Measurements from ENCODE around the gene CD63.
A peak's percentile ranks its signal among the peaks of the same experiment; 100 is the strongest.

Gene CD63

GRCh38 chr12:55746913-55747231, 18.1 kb upstream of the CD63 start:
- POLR2A ChIA-PET, result interaction anchor here (1.0 to 2.0 kb wide), 4 partner anchors 8 to 83 kb away, joined by 3 to 4 read pairs (median 3); partner anchors contain the start of genes CD63 and DNAJC14
- CTCF ChIA-PET, result interaction anchor here (0.9 to 4.3 kb wide), 3 partner anchors 8 to 11 kb away, joined by 3 to 19 read pairs (median 3); no protein-coding TSS in a partner anchor
- DNase-seq (ENCODE audit: extremely low spot score), result no peak
- TF ChIP-seq ELF4 (IDR thresholded peaks at IDR 0.05), result no peak
- TF ChIP-seq NFRKB (IDR thresholded peaks at IDR 0.05), result no peak
- TF ChIP-seq FOXA1 (IDR thresholded peaks at IDR 0.05), result no peak
- TF ChIP-seq TARDBP (IDR thresholded peaks at IDR 0.05), result no peak
- no peak for TF ChIP-seq ZNF384 (IDR thresholded peaks at IDR 0.05)
- no peak for TF ChIP-seq BHLHE40 (IDR thresholded peaks at IDR 0.05; ENCODE audit: borderline replicate concordance)
- no peak for TF ChIP-seq FOXM1 (IDR thresholded peaks at IDR 0.05; ENCODE audit: borderline replicate concordance)
- no peak for TF ChIP-seq ARNT (IDR thresholded peaks at IDR 0.05)
- no peak for TF ChIP-seq PKNOX1 (IDR thresholded peaks at IDR 0.05)
- TF ChIP-seq HDGF (IDR thresholded peaks at IDR 0.05; ENCODE audit: borderline replicate concordance), result no peak

- POLR2A ChIA-PET, result interaction anchor here (1.1 to 2.0 kb wide), 3 partner anchors 11 to 83 kb away, joined by 3 to 4 read pairs (median 3); partner anchors contain the start of genes CD63 and DNAJC14
- DNase-seq (ENCODE audit: extremely low spot score), result no peak
- CTCF ChIA-PET, result interaction anchor here (0.7 to 4.3 kb wide), 3 partner anchors 9 to 17 kb away, joined by 3 to 19 read pairs (median 3); no protein-coding TSS in a partner anchor
- no peak for TF ChIP-seq SP1 (IDR thresholded peaks at IDR 0.05)
- no peak for TF ChIP-seq FOXM1 (IDR thresholded peaks at IDR 0.05; ENCODE audit: borderline replicate concordance)
- no peak for TF ChIP-seq CTBP1 (IDR thresholded peaks at IDR 0.05; ENCODE audit: borderline replicate concordance)
- no peak for TF ChIP-seq ARNT (IDR thresholded peaks at IDR 0.05)
- no peak for TF ChIP-seq HDGF (IDR thresholded peaks at IDR 0.05; ENCODE audit: borderline replicate concordance)
- TF ChIP-seq BHLHE40 (IDR thresholded peaks at IDR 0.05; ENCODE audit: borderline replicate concordance), result no peak
Observed at GRCh38 chr12:55746174-55746912, 17.5 kb upstream of the CD63 start.

- POLR2A ChIA-PET, result interaction anchor here (1.1 to 2.7 kb wide), 4 partner anchors 16 to 182 kb away, joined by 3 to 11 read pairs (median 6); partner anchors contain the start of genes CD63, DNAJC14 and PYM1
- no peak for TF ChIP-seq NFRKB (IDR thresholded peaks at IDR 0.05)
- no peak for TF ChIP-seq LEF1 (IDR thresholded peaks at IDR 0.05; ENCODE audit: borderline replicate concordance)
- no peak for TF ChIP-seq ARNT (IDR thresholded peaks at IDR 0.05)
- TF ChIP-seq HDGF (IDR thresholded peaks at IDR 0.05; ENCODE audit: borderline replicate concordance), result no peak
- TF ChIP-seq ELF4 (IDR thresholded peaks at IDR 0.05), result no peak
- TF ChIP-seq FOXA1 (IDR thresholded peaks at IDR 0.05), result no peak
- no peak for TF ChIP-seq SP1 (IDR thresholded peaks at IDR 0.05)
- no peak for TF ChIP-seq PKNOX1 (IDR thresholded peaks at IDR 0.05)
- no peak for TF ChIP-seq FOXM1 (IDR thresholded peaks at IDR 0.05; ENCODE audit: borderline replicate concordance)
- no peak for TF ChIP-seq L3MBTL2 (conservative IDR thresholded peaks at IDR 0.05)
- TF ChIP-seq BHLHE40 (IDR thresholded peaks at IDR 0.05; ENCODE audit: borderline replicate concordance), result no peak
- no peak for TF ChIP-seq FOXK2 (IDR thresholded peaks at IDR 0.05)
- TF ChIP-seq CTBP1 (IDR thresholded peaks at IDR 0.05; ENCODE audit: borderline replicate concordance), result no peak
- no peak for TF ChIP-seq TARDBP (IDR thresholded peaks at IDR 0.05)
- CTCF ChIA-PET, result interaction anchor here (0.7 to 4.3 kb wide), 5 partner anchors 8 to 89 kb away, joined by 3 to 19 read pairs (median 3); a partner anchor contains a TSS
- peak; percentile 60 for DNase-seq (ENCODE audit: extremely low spot score)
Observed at GRCh38 chr12:55745361-55746173, 16.8 kb upstream of the CD63 start.

DNA sequence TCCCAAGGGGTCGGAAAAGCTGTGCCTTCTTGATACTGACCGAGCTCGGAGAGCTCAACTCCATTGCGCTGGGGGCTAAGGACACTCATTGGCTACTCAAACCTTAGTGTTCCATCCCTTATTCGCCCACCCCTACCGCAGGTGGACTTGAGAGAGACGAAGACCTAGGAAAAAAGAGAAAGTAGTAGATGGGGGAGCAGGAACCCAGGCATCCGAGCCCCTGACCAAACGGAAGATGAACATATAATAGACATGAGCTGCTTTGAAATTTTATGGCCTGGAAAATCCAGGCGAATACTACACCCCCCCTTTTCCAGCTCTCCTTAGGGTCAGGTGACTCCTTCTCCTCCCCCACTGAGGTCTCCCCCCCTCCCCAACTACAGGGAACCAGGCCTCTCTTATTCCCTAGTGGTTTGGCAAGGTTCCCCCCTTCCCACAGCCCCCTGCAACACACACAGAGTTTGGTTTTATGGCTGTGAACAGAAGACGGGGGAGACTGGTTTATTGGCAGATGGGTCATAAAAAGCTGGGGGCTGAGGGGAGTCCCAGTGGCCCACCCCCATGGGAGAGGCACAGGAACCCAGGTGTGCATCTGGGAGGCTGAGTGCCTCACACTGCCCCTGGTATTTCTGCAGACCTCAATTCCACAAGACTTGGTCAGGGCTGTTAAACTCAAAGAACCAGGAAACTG, 15.7 kb upstream of the CD63 start:
- TF ChIP-seq L3MBTL2 (conservative IDR thresholded peaks at IDR 0.05) (peak; percentile 65), TARDBP (IDR thresholded peaks at IDR 0.05) (no peak)
- POLR2A ChIA-PET, result interaction anchor here (0.6 to 2.7 kb wide), 7 partner anchors 15 to 183 kb away, joined by 3 to 11 read pairs (median 4); partner anchors contain the start of genes CD63, DNAJC14, ITGA7 and ORMDL2

DNA sequence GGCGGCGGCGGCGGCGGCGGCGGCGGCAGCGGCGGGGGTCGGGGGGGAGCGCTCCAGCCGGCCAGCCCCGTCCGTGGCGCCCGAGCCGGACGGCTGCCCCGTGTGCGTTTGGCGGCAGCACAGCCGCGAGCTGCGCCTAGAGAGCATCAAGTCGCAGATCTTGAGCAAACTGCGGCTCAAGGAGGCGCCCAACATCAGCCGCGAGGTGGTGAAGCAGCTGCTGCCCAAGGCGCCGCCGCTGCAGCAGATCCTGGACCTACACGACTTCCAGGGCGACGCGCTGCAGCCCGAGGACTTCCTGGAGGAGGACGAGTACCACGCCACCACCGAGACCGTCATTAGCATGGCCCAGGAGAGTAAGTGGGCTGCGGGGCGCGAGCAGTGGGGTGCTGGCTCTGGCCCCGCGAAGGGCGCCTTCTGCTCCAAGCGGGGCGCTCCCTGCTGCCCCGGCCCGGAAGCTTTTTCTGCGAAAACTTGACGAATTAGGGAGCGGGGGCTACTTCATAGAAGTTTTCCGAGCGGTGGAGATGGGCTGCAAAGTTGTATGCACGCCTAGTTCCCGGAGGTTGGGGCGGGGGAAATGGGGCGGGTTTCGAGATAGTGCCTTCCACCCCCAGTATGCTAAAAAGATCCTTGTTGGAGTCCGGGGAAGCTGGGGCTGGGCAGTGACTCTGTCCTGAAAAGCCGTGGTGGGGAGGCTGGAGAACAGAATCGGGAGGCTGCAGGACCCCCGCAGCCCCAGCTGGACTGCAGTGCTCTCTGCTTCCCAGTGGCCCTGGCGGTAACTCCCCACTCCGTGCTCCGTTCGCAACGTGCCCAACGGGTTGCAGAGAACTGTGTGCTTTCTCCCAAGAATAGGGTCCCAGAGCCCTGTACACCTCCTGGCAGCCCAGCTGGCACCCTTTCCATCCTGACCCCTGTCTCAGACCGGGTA, 14.9 kb upstream of the CD63 start:
- POLR2A ChIA-PET, result interaction anchor here (0.6 to 2.7 kb wide), 10 partner anchors 14 to 86 kb away, joined by 3 to 15 read pairs (median 6); partner anchors contain the start of genes CD63, DNAJC14, ITGA7 and ORMDL2
- DNase-seq (ENCODE audit: extremely low spot score), result peak; percentile 55
- no peak for TF ChIP-seq LEF1 (IDR thresholded peaks at IDR 0.05; ENCODE audit: borderline replicate concordance)
- TF ChIP-seq ZNF384 (IDR thresholded peaks at IDR 0.05), result no peak
- no peak for TF ChIP-seq PKNOX1 (IDR thresholded peaks at IDR 0.05)
- no peak for TF ChIP-seq L3MBTL2 (conservative IDR thresholded peaks at IDR 0.05)
- TF ChIP-seq ELF4 (IDR thresholded peaks at IDR 0.05), result no peak
- no peak for TF ChIP-seq SP1 (IDR thresholded peaks at IDR 0.05)
- TF ChIP-seq ARNT (IDR thresholded peaks at IDR 0.05), result no peak
- no peak for TF ChIP-seq TARDBP (IDR thresholded peaks at IDR 0.05)
- TF ChIP-seq NFRKB (IDR thresholded peaks at IDR 0.05), result no peak
- CTCF ChIA-PET, result interaction anchor here (0.5 to 1.3 kb wide), 5 partner anchors 9 to 252 kb away, joined by 3 to 4 read pairs (median 3); a partner anchor contains a TSS

More for the DNA sequence above, 15.7 kb upstream of the CD63 start:
- no peak for DNase-seq (ENCODE audit: extremely low spot score)
- CTCF ChIA-PET, result interaction anchor here (0.5 to 1.3 kb wide), 6 partner anchors 8 to 251 kb away, joined by 3 to 4 read pairs (median 3); a partner anchor contains a TSS
